Stimulated activated CD8-positive, alpha-beta memory T cell treated with anti-CD3 and anti-CD28 coated beads, Interleukin-12 subunit alpha, Interleukin-12 subunit beta, amount 100 ng/mL, for 24 hours (primary cell): ENCODE data around the gene ACP1.
"Not testable (repeated sequence)": the region's sequence is repeated elsewhere in the genome, so short reads cannot be mapped to it uniquely, and the experiment has no call there.

Experiments
- DNase-seq: peaks from one replicate; pipeline ENCODE4 v3.0.0-alpha.2; 2020; ENCODE audit errors: extremely low read depth

Gene ACP1

DNA sequence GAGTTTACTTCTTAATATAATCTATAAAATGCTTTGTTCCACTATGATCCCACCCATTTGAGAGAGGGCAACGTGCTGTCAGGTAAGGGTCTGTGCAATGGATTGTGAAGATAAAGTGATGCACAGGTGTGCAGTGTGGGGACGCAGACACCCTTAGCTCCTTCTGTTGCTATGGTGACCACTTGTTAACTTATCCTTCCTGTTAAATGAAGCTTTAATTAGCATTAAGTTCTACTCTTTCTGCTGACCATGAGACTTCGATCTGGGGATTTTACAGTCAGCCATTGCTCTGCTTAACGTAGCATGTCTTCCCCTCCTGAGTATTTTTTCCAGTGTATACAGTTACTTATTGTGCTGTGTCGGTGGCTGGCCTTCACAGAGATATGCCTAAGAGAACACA, 46.2 kb downstream of the ACP1 start:
- no peak for DNase-seq

DNA sequence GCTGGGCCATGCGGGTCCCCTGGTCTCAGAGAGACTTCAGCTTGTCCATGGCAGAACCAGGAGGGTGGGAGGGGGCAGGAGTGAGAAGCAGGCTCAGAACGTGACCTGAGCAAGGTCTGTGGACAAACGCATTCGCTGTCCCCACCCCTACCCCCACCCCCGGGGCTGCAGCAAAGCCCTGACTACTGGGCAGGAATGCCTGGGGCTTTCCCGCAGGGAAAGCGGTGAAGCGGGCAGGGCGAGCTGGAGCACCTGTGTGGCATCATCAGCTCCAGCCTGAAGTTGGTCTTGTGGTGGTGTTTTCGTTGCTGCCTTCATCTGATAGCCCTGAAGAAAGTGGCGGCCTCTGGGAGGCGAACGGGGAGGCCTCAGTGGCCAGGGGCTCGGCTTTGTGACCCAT, 49.2 kb downstream of the ACP1 start:
- no peak for DNase-seq

DNA sequence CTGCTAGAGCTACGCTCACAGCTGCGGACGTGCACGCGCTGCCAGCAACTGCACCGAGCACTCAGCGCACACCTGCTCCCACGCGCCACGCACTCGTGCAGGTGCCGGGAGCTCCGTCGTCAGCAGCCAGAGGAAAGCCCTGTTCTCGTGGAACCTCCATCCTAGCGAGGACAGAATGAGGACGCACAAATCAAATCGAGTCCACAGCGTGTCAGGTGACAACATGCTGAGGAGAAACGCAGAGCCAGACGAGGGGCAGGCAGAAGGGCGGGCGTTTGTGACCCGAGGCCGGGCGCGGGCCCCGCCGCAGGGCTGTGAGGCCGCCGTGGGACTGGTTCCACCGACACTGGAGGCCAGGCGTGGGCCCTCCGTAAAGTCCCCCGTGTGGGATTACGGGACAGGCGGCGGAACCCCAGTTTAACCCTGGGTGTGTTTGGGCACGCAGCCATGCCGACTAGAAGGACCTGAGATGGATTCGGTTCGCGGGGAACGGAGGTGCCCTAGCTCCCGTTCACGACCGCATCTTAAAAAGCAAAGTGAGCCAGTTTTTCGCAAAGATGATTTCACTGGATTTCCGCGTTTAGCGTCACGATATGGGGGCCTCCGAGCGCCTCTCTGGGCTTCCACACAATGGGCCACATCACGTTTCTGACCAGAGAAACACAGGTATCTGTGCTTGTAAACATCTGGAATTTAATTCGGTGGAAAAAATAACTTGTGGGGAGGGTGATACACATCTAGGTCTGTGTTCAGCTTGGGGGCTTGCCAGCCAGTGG, 50.0 kb downstream of the ACP1 start:
- DNase-seq = no peak

DNA sequence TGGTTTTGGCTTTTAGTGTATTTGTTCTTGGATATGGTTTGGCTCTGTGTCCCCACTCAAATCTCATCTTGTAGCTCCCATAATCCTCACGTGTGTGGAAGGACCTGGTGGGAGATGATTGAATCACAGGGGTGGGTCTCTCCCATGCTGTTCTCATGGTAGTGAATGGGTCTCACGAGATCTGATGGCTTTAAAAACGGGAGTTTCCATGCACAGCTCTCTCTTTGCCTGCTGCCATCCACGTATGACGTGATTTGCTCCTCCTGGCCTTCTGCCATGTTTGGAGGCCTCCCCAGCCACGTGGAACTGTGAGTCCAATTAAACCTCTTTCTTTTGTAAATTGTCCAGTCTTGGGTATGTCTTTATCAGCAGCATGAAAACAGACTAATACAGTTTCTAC, 51.2 kb downstream of the ACP1 start:
- not testable (repeated sequence) for DNase-seq

GRCh38 chr2:316381-316780, 51.6 kb downstream of the ACP1 start:
- DNase-seq = no peak

GRCh38 chr2:317501-318424, 53.0 kb downstream of the ACP1 start:
- no peak for DNase-seq

- DNase-seq = no peak
Observed at GRCh38 chr2:319059-319600, 54.4 kb downstream of the ACP1 start.

GRCh38 chr2:320561-320960, 55.8 kb downstream of the ACP1 start:
- DNase-seq = no peak

DNA sequence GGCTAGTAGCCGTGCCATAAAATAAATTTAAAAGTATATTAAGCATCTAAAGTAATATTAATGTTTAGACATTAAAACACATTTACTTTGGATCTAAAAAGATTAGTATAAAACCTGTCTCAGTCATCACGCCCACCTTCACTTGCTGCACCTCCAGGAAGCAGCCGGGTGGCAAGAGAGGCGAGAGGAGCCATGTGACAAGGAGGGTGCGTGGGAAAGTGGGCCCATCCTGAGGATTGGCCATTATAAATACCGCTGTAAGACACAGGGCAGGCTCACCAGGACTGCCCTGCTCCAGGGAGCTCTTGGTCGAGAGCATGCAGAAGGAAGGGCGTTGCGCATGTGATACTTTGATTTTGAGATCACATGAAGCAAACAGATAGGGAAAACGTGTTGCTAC, 57.6 kb downstream of the ACP1 start:
- no peak for DNase-seq

DNA sequence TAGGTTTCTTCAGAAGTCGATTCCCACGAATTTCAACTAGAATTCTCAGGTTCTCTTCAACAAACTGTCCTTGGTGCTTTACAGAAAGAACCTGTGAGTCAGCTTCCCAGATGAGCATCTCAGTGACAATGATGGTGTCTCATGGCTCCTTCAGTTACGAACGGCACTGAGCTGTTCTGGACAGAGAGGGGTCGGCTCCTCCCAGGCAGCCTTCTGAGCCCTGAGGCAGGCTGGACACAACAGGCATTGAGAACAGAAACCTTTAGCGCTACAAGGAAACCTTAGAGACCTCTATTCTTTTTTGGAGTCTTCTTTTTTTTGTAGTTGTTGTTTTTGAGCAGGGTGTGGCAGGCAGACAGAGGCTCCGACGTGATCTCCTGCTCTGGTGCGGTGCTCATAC, 58.3 kb downstream of the ACP1 start:
- no peak for DNase-seq
